Activated CD4-positive, alpha-beta T cell treated with anti-CD3 and anti-CD28 coated beads, Interleukin-2, amount 50 U/mL, for 16 hours (primary cell): ENCODE data around the gene DGLUCY.
"Not testable (repeated sequence)": the region's sequence is repeated elsewhere in the genome, so short reads cannot be mapped to it uniquely, and the experiment has no call there.

ENCODE experiments used
- DNase-seq: peaks from one replicate; pipeline ENCODE4 v3.0.0-alpha.2; 2020

DGLUCY gene

DNA sequence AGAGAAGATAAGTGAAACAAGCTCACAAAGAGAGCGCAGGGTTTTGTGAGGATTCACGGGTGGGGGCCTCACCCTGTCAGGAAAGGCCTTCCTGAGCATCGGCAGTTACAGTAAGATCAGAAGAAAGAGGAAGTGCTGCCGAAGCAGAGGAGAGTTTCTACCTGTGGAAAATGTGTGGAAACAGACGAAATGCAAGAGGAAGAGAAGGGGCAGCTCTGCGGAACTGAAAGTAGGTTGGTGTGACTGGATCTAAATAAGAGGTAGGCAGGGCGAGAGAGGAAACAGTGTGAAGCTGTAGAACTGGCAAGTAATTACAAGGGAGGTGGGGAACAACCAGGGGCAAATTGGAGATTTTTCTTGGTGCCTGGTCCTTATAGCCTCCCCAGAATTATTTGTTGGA lies 128.0 kb downstream of the DGLUCY start:
- DNase-seq = peak; percentile 75

DNA sequence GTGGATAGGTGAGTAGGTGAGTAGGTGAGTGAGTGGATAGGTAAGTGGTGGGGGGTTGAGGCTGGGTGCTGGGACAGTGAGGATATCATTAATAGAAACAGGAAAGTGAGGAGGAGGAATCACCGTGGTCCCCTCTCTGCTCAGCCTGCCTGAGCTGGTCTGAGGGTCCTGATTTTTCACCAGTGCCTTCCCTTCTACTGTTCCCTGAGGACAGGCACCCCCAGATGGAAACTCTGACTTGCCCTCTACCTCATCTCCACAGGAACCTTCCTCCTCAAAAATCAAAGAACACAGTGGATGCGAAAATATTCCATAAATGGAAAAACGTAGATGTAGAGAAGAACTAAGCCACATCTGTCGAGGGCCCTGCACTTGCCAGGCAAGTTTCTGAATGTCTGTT lies 128.8 kb downstream of the DGLUCY start:
- no peak for DNase-seq

DNA sequence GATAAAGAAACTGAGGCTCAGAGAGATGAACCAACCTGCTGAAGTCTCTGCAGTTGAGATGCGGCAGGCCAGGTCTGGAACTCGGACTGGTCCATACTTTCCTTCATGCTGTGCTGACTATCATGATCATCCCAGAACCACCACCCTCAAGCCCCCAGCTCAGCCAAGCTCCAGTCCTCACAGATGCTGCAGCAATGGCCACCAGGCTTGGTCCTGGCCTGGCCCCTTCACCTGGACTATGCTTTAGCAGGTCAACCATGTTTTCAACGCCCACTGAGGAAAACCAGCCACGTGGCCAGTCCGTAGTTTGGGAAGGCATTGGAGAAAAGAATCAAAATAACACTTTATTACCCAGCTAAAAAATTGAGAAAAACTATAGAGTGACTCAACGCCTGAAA lies 129.2 kb downstream of the DGLUCY start:
- no peak for DNase-seq

DNA sequence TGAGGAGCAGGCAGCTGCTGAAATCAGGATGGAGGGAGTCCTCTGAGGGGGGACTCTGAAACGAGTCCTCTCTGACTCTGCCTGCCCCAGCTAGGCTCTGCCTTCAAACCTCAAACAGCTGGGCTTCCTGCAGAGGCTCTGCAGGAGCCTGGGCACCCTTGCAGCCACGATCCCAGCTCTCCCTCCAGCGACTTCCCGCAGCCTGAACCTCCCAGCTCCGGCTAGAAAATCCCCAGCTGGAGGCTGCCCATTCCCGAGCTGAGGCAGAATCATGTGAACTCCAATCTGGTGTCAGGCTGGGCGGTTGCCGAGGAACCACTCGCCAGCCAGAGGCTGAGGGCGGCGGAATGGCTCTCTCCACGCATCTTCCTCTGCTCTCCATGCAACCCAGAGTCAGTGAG lies 130.6 kb downstream of the DGLUCY start, which contains the start of gene GPR68:
TSS of gene GPR68 (minus strand) at position 204 of the 401 bp plus-strand sequence. CDS start 9,654 bp downstream, outside the sequence.
- peak; percentile 61 for DNase-seq

DNA sequence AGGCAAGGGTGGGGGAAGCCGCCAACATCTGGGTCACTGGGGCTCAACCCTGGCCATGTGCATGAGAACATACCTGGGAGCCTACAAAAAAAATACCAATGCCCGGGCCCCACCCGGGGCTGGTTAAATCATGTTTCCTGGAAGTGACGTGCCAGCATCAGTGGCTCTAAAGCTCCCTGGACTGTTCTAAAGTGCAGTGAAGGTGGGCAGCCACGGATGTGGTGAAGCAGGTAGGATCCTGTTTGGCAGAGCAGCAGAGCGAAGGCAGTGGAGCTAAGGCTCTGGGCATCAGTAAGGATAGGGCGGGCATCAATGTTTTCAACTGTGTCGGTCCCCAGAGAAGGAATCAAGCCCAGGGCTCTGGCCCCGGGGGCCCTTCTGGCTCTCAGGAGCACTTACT lies 131.2 kb downstream of the DGLUCY start:
- DNase-seq = peak; percentile 92

DNA sequence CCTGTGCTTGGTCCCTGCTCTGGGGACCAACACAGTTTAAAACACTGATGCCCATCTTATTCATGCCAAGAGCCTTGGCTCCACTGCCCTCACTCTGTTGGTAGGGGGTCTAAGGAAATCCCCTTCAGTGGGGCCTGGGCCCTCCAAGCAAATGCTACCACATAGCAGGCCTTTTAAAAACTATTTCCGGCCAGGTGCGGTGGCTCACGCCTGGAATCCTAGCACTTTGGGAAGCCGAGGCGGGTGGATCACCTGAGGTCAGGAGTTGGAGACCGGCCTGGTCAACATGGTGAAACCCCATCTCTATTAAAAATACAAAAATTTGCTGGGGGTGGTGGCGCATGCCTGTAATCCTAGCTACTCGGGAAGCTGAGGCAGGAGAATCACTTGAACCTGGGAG lies 131.7 kb downstream of the DGLUCY start:
- DNase-seq = not testable (repeated sequence)

DNA sequence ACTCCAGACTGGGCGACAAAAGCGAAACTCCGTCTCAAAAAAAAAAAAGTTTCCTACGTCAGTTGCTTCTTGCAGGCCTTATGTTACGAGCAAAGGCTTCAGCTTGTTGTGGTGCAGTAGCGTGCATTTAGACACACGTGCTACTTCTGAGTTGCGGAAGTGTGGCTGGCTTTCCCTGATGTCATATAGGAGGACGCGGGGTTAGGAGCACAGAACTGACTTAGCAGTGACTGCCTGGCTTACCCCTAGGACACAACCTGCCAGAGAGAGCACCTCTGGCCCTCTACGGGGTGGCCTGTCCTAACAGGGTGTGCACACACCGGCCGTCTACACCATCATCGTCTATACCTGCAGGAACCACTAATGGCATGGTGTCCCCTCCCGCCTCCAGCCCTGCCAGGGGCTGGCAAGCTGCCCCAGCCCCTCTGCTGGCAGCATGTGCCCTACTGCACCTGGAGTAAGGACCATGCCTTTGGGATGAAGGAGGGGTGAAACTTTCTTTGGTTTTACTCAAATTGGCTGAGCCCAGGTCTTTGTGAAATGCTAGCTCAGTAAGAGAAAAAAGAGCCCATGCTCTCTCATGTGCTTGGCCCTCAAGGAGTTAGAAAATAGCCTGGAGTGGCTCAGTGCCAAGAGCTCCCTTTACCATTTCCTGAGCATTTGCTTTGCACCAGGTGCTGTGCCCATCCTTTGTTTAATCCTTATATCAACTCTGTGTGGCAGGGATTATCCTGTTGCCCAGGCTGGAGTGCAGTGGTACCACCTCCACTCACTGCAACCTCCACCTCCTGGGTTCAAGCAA lies 132.4 kb downstream of the DGLUCY start:
- DNase-seq = peak; percentile 95

DNA sequence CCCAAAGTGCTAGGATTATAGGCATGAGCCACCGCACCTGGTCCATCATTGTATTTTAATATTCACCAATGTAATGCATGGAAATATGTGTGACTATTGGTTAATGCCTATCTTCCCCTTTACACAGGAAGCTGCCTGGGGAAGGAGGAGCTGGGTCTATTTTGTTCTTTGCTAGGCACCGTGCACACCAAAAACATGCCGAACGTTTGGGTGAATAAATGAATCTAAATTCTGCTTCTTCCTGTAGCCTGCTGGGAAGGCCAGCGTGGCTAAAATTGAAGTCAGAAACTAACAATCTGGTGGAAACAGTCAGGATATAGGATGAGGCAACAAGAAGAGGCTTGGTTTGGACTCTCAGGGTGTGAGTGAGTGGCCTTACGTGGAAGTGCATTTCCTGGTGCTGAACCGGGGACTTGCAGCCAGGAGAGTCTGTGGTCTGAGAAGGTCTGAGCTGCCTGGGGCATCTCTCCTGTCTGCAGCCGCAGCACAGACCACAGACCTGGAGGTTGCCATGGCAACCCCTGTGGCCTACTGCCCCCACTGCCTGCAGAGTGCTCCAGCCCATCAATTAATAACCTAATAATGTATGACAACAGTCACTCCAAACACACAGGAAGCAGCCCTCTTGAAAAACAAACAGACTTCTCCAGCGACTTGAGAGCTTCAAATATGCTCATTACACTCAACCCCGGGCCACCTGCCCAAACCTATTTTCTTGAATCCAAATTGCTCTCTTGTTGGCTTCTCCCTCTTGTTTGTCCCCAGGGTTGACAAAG lies 136.2 kb downstream of the DGLUCY start:
- DNase-seq = peak; percentile 87

DNA sequence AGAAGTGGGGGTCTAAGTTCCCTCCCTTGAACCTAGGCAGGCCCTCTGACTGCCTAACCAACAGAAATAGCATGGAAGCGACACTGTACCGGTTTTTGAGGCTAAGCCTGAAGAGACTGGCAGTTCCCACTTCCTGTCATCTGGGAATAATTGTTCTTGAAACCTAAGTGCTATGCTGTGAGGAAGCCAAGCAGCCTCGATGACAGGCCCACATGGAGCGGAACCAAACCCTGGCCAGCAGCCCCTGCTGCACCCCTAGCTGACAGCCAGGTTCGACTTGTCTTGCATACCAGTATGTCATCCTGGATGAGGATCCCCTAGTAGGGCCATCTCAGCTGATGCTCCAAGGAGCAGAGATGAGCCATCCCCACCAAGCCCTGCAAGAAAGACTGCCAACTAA lies 137.0 kb downstream of the DGLUCY start:
- DNase-seq = no peak

DNA sequence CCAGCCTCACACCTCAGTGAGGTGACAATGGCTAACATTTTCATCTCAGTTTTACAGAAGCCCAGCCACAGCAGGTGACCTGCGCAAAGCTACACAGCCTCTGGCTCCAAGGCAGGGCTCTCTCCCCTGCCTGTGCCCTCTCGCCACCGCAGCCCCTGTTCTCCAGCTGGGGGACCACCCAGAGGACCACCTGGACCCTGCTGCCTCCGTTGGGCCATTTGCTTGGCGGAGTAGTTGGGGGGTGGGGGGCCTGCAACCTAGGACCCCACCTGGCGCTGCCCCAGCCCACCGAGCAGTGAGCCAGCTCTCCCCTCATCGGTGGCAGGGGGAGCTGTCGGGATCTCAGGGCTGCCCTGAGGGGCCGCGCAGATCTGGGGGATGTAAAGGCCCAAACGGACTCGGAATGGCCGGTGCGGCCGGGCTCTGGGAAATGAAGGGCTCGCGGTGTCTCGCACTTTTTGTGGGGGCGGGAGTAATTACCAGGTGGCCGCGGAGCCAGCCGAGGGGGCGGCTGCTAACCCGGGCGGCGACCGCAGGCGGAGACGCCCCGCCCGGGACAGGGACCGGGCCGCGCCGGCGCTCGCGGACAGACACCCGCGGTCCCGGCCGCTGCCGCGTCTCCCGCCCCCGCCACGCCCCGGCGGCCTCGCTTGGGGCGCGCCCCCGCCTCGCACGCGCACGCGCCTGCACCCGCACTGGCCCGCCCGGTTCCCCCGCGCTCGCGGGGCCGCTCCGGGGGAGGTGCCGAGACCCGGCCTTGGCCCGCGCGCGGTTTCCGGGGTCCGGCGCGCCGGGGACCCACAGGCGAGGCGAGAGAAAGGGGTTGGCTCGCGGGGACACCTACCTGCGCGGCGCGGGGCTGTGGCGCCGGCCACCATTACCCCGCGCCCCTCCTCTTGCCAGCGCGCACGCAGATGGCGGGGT lies 139.3 kb downstream of the DGLUCY start:
- peak; percentile 49 for DNase-seq

DNA sequence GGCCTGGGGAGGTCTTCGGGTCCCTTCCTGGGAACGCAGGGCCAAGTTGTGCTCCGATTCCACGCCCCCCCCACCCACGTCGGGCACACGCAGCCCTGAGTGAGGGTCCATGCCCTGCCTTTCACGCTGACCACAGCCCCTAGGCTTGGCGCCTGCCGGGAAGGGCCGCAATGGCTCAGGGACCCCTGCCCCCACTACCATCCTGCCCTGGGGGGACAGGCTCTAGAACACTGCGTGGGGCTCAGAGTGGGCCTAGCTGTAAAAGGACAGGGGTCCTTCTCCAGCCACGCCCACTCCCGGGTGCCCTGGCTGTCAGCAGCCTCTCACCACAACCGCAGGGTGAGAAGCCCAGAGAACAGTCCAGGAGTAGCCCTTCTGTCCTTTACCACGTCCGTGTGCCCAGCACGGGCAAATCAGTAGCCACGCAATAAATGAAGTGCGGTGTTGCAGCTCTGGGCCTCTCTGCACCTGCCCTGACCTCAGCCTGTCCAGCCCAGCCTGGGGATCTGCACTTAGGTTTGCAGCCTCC lies 140.0 kb downstream of the DGLUCY start:
- no peak for DNase-seq

DNA sequence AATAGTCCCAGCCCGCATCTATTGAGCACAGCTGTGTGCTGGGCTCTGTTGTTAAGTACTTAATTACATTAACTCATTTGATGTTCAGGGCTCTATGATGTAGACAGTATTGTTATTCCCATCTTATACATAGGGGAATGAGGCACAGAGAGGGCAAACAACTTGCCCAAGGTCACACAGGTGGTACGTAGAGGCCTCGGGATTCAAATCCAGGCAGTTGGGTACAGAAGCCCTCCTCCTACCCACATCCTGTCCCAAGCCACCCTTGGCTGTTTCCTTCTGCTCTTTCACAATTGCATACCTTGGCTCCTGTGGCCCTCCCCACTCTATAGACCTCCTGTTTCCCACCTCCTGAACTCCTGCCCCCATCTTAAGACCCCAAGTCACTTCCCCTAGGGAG lies 140.6 kb downstream of the DGLUCY start:
- peak; percentile 64 for DNase-seq

DNA sequence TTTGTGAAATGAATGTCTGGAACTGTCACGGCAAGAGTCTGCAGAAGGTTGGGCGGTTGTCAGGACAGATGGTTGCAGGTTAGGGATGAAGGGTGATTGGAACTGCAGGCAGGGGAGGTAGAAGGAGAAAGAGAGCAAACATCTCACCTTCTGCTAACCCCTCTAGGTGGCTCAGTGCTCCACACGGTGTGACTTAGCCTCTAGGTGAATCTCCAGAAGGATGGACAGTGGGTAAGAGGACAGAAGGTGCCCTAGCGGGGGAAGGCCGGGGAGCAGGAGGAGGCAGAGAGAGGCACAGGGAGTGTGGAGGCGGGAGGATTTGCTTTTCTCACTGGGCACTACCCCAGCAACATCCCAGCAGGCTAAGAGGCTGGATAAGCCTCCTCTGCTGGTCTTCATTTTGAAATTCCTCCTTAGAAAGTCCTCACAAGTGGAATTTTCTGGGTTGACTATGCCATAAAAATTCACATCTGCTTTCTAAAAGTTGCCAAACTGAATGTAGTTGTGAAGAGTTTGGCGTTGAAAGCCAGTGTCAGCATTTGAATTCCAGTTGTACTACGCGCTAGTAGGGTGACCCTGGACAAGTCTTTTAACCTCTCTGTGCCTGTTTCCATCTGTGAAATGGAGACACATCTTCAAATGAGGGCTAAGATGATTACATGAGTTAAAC lies 141.3 kb downstream of the DGLUCY start:
- no peak for DNase-seq

DNA sequence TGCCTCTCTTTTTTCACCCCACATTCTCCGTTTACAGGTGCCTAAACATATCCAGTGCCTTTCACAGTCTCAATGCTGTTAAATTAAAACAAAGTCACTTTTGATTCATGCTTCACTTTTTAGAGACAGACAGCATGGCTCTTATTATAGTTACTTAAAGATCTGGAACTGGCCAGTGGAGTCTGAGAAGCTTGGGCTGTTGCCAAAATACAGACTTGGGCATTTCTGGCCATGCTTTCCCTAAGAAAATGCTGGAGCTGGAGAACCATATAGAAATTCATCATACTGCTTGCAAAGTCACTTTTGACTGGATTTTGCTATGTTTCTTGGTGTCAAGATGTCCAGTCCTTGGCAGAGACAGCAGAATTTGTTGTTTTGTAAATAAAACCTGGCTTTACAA lies 142.8 kb downstream of the DGLUCY start:
- no peak for DNase-seq

DNA sequence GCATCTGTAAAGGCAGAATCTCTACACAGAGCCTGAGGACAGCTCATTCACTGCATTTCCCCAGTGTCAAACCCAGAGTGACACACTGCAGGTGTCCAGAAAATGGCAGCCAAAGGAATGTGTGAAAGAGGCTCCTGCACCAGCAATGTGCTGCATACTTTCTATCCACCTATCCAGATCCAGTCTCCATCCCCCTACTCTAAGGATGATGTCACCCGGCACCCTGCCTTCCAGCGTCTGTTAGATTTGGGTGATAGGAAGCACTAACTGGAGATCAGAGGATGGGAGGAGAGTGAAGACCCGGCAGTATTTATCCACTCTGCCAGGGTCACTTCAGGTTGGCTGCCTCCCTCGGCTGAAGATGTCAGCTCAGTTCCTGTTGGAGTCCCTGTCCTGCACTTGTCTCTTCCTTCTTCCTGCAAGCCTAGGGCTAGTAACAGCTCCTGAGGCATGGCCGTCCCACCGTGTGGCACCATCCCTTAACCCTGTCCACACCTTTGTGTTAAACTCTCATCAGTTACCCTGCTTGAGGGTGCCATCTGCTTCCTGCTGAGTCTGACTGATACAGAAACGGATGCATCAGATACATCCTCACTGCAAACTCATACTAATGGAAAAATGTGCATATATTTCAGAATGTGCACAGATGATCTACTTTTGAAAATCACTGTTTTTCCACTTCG lies 143.6 kb downstream of the DGLUCY start:
- DNase-seq = no peak

DNA sequence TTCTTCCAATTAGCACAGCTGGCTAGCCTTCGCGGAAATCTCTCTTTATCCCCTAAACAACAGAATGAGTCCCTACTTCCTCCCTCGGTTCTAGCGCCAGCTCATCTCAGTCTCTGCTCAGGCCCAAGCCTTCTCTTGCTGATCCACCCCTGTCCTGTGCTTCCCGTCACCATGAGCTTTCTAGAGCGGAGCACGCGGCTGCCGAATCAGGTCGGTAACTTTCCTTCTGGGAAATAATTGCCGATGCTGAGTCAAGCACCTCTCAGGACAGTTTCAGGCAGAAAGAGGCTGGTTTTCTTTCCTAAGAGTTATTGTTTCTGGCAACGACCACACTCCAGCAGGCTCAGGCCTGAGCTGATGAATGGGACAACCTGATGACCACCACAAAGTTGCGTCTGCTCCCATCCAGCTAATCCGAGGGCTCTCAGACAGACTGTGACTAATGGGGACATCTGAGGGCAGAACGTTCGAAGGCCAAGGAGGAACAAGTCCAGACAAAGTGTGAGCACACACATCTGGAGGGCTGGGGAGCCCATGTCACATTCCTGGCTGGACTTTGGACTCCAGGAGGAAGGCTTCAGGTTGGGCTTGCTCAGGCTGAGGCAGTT lies 144.2 kb downstream of the DGLUCY start:
- peak; percentile 57 for DNase-seq

DNA sequence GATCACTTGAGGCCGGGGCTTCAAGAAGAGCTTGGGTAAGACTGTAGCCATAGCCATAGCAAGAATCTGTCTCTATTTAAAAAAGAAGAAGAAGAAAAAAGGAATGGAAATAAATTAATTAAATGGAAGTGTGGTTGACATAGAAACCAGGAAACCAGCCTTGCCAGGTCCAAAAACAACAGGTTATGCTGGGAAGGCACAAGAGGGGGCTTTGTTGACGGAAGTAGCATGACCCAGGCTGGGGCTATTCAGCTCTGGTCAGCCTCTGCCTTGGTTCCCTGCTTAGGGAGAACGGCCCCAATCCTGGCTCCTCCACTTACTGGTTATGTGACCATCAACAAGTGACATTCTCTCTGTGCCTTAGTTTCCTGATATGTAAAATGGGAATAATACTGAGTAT lies 145.0 kb downstream of the DGLUCY start:
- DNase-seq = no peak

DNA sequence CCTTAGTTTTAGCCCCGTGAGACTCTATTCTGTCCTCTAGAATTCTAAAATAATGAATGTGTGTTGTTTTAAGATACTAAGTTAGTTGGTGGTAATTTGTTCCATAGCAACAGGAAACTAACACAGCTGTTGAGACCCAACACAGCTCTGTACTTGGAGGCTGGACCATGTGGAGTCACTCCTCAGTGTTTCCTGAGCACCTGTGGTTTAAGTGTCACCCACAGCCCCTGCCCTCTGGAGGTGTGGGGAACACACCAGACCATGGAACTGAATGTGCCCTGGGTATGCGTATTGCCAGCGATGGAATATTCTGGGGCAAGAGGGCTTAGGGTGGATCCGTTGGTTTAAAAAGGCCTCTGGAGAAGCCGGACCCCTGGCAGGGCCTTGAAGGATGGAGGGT lies 147.2 kb downstream of the DGLUCY start:
- peak; percentile 81 for DNase-seq

DNA sequence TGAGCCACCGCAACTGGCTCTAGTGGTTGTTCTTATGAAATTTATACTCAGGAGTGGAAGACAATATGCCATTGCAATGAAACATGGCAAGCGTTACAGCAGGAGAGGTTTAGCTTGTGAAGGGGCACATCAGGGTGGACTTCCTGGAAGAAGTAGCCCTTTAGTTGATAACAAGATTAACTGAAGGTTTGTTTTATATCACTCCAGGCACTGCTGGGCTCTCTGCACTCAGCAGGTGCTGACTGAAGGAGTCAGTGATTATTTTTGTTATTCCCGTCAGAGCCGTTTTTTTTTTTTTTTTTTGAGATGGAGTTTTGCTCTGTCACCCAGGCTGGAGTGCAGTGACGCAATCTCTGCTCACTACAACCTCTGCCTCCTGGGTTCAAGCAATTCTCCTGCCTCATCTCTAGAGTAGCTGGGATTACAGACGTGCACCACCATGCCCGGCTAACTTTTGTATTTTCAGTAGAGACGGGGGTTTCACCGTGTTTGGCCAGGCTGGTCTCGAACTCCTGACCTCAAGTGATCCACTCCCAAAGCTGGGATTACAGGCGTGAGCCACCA lies 148.2 kb downstream of the DGLUCY start:
- DNase-seq = no peak

DNA sequence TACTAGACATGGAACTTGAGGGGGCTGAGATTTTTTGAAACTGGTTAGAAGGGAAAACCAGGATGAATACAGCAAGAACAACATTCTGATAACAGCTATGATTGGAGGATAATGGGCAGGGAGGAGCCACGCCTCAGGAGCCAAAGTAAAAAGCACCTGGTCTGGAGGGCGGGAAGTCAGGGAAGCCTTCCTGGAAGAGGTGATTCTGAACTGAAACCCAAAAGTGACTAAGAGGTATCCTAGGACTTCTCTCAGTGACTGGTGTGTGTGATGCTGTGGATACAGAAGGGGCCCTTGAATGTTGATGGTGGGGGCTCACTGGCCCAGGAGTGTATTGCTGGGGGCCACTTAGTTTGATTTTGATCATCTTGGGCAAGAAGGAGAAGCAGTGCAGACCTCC lies 149.5 kb downstream of the DGLUCY start:
- no peak for DNase-seq
